HEK293 (cell line): ENCODE data around the gene OR13J1.

Experiments
- CTCF ChIA-PET: fragments of 350-600 bp; formaldehyde crosslinking; extraction: SDS; loops from one replicate; lab custom pipeline; 2021; ENCODE audit warnings: antibody characterized with exemption; lab: Yijun Ruan, JAX
- POLR2A ChIA-PET: fragments of 300-600 bp; formaldehyde crosslinking; extraction: SDS; loops from one replicate; lab custom pipeline; 2020; ENCODE audit warnings: antibody characterized with exemption, inconsistent platforms; lab: Yijun Ruan, JAX
- H3K27ac ChIP-seq: fragments of 200-500 bp; sonication (Bioruptor generic); 2 replicates; pipeline ENCODE4 v1.5.1; 2014; ENCODE audit warnings: low read depth, low read length, control low read depth, inconsistent platforms; ENCODE audit errors: extremely low read depth
- H3K36me3 ChIP-seq, 2 experiments: fragments of 200-500 bp in 1 of 2; sonication (Bioruptor generic) in 1 of 2; 1 replicate in 1 of 2; 2 replicates in 1 of 2; pipeline ENCODE4 v1.5.1; 2014 to 2017; ENCODE audit warnings: inconsistent platforms in 2 of 2, low read length in 2 of 2; ENCODE audit not compliant: control insufficient read depth in 2 of 2, insufficient read depth in 1 of 2
- H3K4me1 ChIP-seq: fragments of 200-500 bp; sonication (Bioruptor generic); 2 replicates; pipeline ENCODE4 v1.5.1; 2014; ENCODE audit warnings: mild to moderate bottlenecking, low read length, inconsistent platforms; ENCODE audit not compliant: control insufficient read depth, insufficient read depth
- H3K4me3 ChIP-seq: 2 replicates; pipeline ENCODE4 v1.5.1; 2011; ENCODE audit warnings: low read depth, mild to moderate bottlenecking, control low read depth, low read length, moderate library complexity
- H3K9me3 ChIP-seq: fragments of 200-500 bp; sonication (Bioruptor generic); 2 replicates; pipeline ENCODE4 v1.5.1; 2014; ENCODE audit warnings: low read depth, low read length, inconsistent platforms; ENCODE audit not compliant: control insufficient read depth, insufficient read depth
- HOXA7 ChIP-seq: sonication (generic); formaldehyde crosslinking; IDR thresholded peaks from 2 replicates; pipeline ENCODE4 v1.8.1; 2022; ENCODE audit warnings: missing genetic modification reagents, borderline replicate concordance
- KLF16 ChIP-seq: fragments of 450-650 bp; formaldehyde crosslinking; IDR thresholded peaks from 2 replicates; pipeline ENCODE4 v1.5.1; 2017; ENCODE audit warnings: missing biosample characterization, missing genetic modification characterization
- TRIM28 ChIP-seq: IDR thresholded peaks from 2 replicates; pipeline ENCODE4 v1.6.1; 2011; ENCODE audit warnings: low read length, control low read depth, borderline replicate concordance
- ZFHX2 ChIP-seq: fragments of 450-650 bp; formaldehyde crosslinking; conservative IDR thresholded peaks from 2 replicates; pipeline ENCODE4 v1.5.1; 2016; ENCODE audit warnings: missing biosample characterization, missing genetic modification characterization
- ZNF146 ChIP-seq: fragments of 450-650 bp; formaldehyde crosslinking; IDR thresholded peaks from 2 replicates; pipeline ENCODE4 v1.5.1; 2016; ENCODE audit warnings: missing biosample characterization, missing genetic modification characterization
- ZNF174 ChIP-seq: fragments of 450-650 bp; formaldehyde crosslinking; IDR thresholded peaks from 2 replicates; pipeline ENCODE4 v1.5.0; 2017; ENCODE audit warnings: missing biosample characterization, mild to moderate bottlenecking, missing genetic modification characterization
- ZNF202 ChIP-seq: fragments of 450-650 bp; formaldehyde crosslinking; IDR thresholded peaks from 2 replicates; pipeline ENCODE4 v1.5.1; 2016; ENCODE audit warnings: missing biosample characterization, missing genetic modification characterization, borderline replicate concordance
- ZNF23 ChIP-seq: fragments of 450-650 bp; formaldehyde crosslinking; IDR thresholded peaks from 2 replicates; pipeline ENCODE4 v1.5.1; 2016; ENCODE audit warnings: missing biosample characterization, missing genetic modification characterization, borderline replicate concordance
- ZNF239 ChIP-seq: fragments of 450-650 bp; formaldehyde crosslinking; IDR thresholded peaks from 2 replicates; pipeline ENCODE4 v1.5.1; 2016; ENCODE audit warnings: missing biosample characterization, missing genetic modification characterization
- ZNF426 ChIP-seq: fragments of 450-650 bp; formaldehyde crosslinking; IDR thresholded peaks from 2 replicates; pipeline ENCODE4 v1.5.1; 2017; ENCODE audit warnings: missing biosample characterization, missing genetic modification characterization, mild to moderate bottlenecking, inconsistent platforms, moderate library complexity
- ZNF433 ChIP-seq: fragments of 450-650 bp; formaldehyde crosslinking; IDR thresholded peaks from 2 replicates; pipeline ENCODE4 v1.5.1; 2016; ENCODE audit warnings: missing biosample characterization, missing genetic modification characterization, low read depth
- ZNF510 ChIP-seq: fragments of 450-650 bp; formaldehyde crosslinking; IDR thresholded peaks from 2 replicates; pipeline ENCODE4 v1.5.1; 2018; ENCODE audit warnings: mild to moderate bottlenecking, missing genetic modification characterization, missing biosample characterization; ENCODE audit not compliant: insufficient replicate concordance
- TF ChIP-seq, protein P1 (sequence below): fragments of 450-650 bp; formaldehyde crosslinking; conservative IDR thresholded peaks from 2 replicates; pipeline ENCODE4 v1.5.1; 2016; ENCODE audit warnings: low read depth, missing biosample characterization, missing genetic modification characterization
- TF ChIP-seq, protein P2 (sequence below): fragments of 450-650 bp; formaldehyde crosslinking; IDR thresholded peaks from 2 replicates; pipeline ENCODE4 v1.5.1; 2016; ENCODE audit warnings: missing biosample characterization, missing genetic modification characterization, borderline replicate concordance
- TF ChIP-seq, protein P3 (sequence below): fragments of 450-650 bp; formaldehyde crosslinking; IDR thresholded peaks from 2 replicates; pipeline ENCODE4 v1.5.1; 2017; ENCODE audit warnings: missing biosample characterization, missing genetic modification characterization
- TF ChIP-seq, protein P4 (sequence below): fragments of 450-650 bp; formaldehyde crosslinking; IDR thresholded peaks from 2 replicates; pipeline ENCODE4 v1.5.1; 2016; ENCODE audit warnings: missing biosample characterization, missing genetic modification characterization
- TF ChIP-seq, protein P5 (sequence below): fragments of 450-650 bp; formaldehyde crosslinking; IDR thresholded peaks from 2 replicates; pipeline ENCODE4 v1.5.1; 2017; ENCODE audit warnings: missing biosample characterization, mild to moderate bottlenecking, missing genetic modification characterization, moderate library complexity
- TF ChIP-seq, protein P6 (sequence below): fragments of 450-650 bp; formaldehyde crosslinking; IDR thresholded peaks from 2 replicates; pipeline ENCODE4 v1.5.1; 2016; ENCODE audit warnings: missing biosample characterization, missing genetic modification characterization

The OR13J1 gene

DNA sequence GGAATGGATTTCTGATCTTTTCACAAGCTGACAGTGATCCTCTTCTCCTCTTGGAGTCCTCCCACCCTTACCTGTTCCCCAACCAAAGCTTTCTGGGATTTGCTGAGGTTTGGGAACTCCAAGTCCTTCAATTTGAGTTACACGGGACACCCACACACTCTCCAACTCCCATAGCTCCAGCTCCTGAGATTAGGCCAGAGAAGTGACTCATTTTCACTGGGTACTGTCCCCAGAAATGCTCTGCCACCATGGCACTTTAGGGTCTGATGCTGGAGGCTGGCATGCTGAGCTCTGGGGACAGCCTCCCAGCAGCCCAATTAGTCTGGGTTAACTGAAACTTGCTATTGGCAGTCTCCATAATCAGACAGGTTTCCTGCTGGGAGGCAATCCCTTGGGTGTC lies 21.9 kb upstream of the OR13J1 start:
- CTCF ChIA-PET: interaction anchor here (0.6 to 3.2 kb wide), 5 partner anchors 10 to 102 kb away, joined by 3 to 18 read pairs (median 5); no protein-coding TSS in a partner anchor
- no peak for TF ChIP-seq ZNF23
- 0 out of 2 replicates have a peak, but pooled peaks have one; percentile 16 for TF ChIP-seq ZFHX2 (tag by site-specific recombination)
- Histone ChIP-seq H3K36me3 (no peaks in the 10 kb centered on the region), H3K9me3 (no peaks in the 10 kb centered on the region), H3K4me3 (no peak overlapping the region), H3K4me1 (no peaks in the 10 kb centered on the region), H3K27ac (no peak overlapping the region)
- POLR2A ChIA-PET: interaction anchor here (0.7 kb wide), 1 partner anchor 126 kb away, joined by 3 read pairs; no protein-coding TSS in a partner anchor

DNA sequence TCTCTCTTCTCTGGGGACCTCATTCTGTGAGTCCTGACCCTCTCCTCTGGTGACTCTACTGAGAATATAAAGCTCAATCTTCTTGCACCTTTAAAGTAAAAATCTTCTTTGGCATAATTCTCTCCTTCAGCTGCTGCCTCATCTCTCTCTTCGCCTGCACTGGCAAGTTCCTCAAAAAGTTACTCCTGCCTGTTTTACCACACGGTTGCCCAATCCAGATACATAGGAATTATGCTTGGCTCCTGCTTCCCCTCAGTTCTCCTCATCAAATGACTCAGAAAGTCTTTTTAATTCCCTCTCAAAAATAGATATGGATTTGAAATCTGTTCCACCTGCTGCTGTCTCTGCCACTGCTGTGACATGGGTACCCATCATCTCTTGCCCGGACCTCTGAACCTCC lies 21.4 kb upstream of the OR13J1 start:
- CTCF ChIA-PET: interaction anchor here (0.6 to 3.2 kb wide), 6 partner anchors 9 to 101 kb away, joined by 3 to 18 read pairs (median 4); no protein-coding TSS in a partner anchor
- H3K4me1 ChIP-seq: no peaks in the 10 kb centered on the region
- TF ChIP-seq ZNF202: no peak
- TF ChIP-seq ZNF174 (tag by site-specific recombination): no peak
- TF ChIP-seq, protein P1, sequence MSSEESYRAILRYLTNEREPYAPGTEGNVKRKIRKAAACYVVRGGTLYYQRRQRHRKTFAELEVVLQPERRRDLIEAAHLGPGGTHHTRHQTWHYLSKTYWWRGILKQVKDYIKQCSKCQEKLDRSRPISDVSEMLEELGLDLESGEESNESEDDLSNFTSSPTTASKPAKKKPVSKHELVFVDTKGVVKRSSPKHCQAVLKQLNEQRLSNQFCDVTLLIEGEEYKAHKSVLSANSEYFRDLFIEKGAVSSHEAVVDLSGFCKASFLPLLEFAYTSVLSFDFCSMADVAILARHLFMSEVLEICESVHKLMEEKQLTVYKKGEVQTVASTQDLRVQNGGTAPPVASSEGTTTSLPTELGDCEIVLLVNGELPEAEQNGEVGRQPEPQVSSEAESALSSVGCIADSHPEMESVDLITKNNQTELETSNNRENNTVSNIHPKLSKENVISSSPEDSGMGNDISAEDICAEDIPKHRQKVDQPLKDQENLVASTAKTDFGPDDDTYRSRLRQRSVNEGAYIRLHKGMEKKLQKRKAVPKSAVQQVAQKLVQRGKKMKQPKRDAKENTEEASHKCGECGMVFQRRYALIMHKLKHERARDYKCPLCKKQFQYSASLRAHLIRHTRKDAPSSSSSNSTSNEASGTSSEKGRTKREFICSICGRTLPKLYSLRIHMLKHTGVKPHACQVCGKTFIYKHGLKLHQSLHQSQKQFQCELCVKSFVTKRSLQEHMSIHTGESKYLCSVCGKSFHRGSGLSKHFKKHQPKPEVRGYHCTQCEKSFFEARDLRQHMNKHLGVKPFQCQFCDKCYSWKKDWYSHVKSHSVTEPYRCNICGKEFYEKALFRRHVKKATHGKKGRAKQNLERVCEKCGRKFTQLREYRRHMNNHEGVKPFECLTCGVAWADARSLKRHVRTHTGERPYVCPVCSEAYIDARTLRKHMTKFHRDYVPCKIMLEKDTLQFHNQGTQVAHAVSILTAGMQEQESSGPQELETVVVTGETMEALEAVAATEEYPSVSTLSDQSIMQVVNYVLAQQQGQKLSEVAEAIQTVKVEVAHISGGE (tag by site-specific recombination): no peak
- TF ChIP-seq ZNF146 (tag by site-specific recombination): no peak
- no peak for TF ChIP-seq KLF16
- TF ChIP-seq ZNF433: no peak
- TF ChIP-seq ZNF239 (tag by site-specific recombination): no peak
- no peak for TF ChIP-seq HOXA7 (CRISPR knock-in tag)
- TF ChIP-seq, protein P2, sequence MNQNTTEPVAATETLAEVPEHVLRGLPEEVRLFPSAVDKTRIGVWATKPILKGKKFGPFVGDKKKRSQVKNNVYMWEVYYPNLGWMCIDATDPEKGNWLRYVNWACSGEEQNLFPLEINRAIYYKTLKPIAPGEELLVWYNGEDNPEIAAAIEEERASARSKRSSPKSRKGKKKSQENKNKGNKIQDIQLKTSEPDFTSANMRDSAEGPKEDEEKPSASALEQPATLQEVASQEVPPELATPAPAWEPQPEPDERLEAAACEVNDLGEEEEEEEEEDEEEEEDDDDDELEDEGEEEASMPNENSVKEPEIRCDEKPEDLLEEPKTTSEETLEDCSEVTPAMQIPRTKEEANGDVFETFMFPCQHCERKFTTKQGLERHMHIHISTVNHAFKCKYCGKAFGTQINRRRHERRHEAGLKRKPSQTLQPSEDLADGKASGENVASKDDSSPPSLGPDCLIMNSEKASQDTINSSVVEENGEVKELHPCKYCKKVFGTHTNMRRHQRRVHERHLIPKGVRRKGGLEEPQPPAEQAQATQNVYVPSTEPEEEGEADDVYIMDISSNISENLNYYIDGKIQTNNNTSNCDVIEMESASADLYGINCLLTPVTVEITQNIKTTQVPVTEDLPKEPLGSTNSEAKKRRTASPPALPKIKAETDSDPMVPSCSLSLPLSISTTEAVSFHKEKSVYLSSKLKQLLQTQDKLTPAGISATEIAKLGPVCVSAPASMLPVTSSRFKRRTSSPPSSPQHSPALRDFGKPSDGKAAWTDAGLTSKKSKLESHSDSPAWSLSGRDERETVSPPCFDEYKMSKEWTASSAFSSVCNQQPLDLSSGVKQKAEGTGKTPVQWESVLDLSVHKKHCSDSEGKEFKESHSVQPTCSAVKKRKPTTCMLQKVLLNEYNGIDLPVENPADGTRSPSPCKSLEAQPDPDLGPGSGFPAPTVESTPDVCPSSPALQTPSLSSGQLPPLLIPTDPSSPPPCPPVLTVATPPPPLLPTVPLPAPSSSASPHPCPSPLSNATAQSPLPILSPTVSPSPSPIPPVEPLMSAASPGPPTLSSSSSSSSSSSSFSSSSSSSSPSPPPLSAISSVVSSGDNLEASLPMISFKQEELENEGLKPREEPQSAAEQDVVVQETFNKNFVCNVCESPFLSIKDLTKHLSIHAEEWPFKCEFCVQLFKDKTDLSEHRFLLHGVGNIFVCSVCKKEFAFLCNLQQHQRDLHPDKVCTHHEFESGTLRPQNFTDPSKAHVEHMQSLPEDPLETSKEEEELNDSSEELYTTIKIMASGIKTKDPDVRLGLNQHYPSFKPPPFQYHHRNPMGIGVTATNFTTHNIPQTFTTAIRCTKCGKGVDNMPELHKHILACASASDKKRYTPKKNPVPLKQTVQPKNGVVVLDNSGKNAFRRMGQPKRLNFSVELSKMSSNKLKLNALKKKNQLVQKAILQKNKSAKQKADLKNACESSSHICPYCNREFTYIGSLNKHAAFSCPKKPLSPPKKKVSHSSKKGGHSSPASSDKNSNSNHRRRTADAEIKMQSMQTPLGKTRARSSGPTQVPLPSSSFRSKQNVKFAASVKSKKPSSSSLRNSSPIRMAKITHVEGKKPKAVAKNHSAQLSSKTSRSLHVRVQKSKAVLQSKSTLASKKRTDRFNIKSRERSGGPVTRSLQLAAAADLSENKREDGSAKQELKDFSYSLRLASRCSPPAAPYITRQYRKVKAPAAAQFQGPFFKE (tag by site-specific recombination): no peak
- TF ChIP-seq TRIM28: no peak
- TF ChIP-seq, protein P3, sequence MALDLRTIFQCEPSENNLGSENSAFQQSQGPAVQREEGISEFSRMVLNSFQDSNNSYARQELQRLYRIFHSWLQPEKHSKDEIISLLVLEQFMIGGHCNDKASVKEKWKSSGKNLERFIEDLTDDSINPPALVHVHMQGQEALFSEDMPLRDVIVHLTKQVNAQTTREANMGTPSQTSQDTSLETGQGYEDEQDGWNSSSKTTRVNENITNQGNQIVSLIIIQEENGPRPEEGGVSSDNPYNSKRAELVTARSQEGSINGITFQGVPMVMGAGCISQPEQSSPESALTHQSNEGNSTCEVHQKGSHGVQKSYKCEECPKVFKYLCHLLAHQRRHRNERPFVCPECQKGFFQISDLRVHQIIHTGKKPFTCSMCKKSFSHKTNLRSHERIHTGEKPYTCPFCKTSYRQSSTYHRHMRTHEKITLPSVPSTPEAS (tag by site-specific recombination): no peak
- TF ChIP-seq, protein P4, sequence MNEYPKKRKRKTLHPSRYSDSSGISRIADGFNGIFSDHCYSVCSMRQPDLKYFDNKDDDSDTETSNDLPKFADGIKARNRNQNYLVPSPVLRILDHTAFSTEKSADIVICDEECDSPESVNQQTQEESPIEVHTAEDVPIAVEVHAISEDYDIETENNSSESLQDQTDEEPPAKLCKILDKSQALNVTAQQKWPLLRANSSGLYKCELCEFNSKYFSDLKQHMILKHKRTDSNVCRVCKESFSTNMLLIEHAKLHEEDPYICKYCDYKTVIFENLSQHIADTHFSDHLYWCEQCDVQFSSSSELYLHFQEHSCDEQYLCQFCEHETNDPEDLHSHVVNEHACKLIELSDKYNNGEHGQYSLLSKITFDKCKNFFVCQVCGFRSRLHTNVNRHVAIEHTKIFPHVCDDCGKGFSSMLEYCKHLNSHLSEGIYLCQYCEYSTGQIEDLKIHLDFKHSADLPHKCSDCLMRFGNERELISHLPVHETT (tag by site-specific recombination): no peak
- TF ChIP-seq ZNF510 (tag by site-specific recombination): no peak
- TF ChIP-seq, protein P5, sequence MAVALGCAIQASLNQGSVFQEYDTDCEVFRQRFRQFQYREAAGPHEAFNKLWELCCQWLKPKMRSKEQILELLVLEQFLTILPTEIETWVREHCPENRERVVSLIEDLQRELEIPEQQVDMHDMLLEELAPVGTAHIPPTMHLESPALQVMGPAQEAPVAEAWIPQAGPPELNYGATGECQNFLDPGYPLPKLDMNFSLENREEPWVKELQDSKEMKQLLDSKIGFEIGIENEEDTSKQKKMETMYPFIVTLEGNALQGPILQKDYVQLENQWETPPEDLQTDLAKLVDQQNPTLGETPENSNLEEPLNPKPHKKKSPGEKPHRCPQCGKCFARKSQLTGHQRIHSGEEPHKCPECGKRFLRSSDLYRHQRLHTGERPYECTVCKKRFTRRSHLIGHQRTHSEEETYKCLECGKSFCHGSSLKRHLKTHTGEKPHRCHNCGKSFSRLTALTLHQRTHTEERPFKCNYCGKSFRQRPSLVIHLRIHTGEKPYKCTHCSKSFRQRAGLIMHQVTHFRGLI (tag by site-specific recombination): no peak
- TF ChIP-seq, protein P6, sequence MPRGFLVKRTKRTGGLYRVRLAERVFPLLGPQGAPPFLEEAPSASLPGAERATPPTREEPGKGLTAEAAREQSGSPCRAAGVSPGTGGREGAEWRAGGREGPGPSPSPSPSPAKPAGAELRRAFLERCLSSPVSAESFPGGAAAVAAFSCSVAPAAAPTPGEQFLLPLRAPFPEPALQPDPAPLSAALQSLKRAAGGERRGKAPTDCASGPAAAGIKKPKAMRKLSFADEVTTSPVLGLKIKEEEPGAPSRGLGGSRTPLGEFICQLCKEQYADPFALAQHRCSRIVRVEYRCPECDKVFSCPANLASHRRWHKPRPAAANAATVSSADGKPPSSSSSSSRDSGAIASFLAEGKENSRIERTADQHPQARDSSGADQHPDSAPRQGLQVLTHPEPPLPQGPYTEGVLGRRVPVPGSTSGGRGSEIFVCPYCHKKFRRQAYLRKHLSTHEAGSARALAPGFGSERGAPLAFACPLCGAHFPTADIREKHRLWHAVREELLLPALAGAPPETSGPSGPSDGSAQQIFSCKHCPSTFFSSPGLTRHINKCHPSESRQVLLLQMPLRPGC (tag by site-specific recombination): no peak
- TF ChIP-seq ZNF426 (tag by site-specific recombination): no peak

More for the DNA sequence above, 21.4 kb upstream of the OR13J1 start:
- POLR2A ChIA-PET: no interaction called here
- no peak overlapping the region for H3K27ac ChIP-seq
- H3K36me3 ChIP-seq: no peaks in the 10 kb centered on the region
- H3K4me3 ChIP-seq: no peak overlapping the region
- no peaks in the 10 kb centered on the region for H3K9me3 ChIP-seq
